HG02840 (cell line): ENCODE measurements around the gene GPAM.
"Not testable (repeated sequence)": the region's sequence is repeated elsewhere in the genome, so short reads cannot be mapped to it uniquely, and the experiment has no call there.

Experiments
- ATAC-seq: cut with Tn5 transposase; IDR thresholded peaks from one replicate; pipeline ENCODE4 v1.9.1; 2021; ENCODE audit warnings: mild to moderate bottlenecking, moderate library complexity, moderate number of reproducible peaks; ENCODE audit not compliant: unreplicated experiment, low FRiP score

Gene GPAM

DNA sequence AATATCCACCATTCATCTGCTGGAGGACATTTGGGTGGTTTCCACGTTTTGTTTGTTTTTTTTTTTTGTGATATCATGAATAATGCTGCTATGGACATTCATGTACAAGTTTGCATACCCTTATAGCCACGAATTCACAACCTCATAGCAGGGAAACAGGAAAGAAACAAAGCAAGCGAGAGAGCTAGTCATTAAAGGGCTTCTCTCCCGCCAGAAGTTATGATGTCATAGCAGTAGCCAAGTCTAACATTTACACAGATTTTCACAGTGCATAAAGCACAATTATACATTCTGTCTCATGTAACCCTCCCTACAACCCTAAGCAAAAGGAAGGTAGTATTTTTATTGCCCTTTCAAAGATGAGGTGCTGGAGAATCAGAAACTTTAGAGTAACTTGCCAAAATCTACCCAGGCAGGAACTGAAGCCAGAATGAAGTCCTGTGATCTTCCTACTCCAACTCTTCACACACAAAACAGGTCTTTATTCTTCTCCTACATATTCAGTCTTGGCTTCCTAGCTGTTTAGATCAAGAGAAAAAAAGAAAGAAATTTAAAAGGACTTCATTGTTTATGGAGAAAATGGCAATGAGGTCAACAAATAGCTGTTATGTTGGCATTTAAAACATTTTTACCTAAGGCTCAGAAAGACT is 33.9 kb upstream of the GPAM start:
- ATAC-seq: no peak

DNA sequence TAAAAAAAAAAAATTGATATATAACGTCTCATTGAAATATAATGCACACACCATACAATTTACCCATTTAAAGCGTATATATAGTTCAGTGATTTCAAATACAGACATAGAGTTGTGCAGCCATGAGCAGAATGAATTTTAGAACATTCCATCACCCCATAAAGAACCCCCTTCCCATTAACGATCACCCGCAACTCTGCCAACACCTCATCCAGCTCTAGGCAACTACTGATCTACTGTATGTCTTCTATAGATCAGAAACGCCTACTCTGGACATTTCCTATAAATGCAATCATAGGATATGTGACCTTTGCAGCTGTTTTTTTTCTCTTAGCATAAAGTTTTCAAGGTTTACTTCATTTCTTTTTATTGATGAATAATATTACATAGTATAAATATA is 33.4 kb upstream of the GPAM start:
- no peak for ATAC-seq

DNA sequence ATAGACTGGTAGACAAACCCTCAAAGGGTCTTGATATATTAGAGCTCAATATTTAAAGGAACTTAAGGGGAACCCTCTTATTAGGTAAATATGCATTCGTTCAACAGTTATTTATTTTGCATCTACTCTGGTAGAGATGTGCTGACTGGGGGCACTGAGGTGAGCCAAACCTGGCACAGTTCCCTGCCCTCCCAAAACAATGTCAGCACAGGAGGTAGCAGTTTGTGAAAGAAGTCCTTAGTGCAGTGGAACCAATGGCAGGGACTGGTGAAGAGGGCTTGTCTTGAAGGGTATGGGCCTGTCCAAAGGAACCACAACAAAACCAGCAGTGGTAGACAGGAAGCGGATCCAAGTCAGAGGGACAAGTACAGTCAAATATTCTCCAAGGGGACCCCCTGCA is 32.6 kb upstream of the GPAM start:
- no peak for ATAC-seq

DNA sequence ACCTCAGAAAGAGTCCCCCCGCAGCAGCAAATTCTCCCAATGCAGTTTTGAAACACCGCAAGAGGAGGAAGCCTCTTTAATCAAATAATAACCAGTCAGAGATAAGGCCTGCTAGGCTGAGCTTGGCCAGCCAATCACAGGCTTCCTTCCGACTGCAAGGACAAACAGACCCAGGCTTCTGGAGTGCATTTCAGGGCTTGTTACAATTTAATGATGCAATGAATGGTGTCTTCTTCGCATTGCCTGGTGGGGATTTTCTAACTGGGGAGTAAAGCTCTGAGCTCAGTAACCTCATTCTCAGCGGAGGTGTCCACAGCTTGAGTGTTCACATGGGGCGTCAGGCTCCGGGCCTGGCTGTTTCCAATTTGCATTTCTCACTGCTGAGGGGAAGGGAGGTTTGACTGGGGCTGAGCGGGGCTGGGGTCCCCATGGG is 31.8 kb upstream of the GPAM start:
- ATAC-seq: no peak

DNA sequence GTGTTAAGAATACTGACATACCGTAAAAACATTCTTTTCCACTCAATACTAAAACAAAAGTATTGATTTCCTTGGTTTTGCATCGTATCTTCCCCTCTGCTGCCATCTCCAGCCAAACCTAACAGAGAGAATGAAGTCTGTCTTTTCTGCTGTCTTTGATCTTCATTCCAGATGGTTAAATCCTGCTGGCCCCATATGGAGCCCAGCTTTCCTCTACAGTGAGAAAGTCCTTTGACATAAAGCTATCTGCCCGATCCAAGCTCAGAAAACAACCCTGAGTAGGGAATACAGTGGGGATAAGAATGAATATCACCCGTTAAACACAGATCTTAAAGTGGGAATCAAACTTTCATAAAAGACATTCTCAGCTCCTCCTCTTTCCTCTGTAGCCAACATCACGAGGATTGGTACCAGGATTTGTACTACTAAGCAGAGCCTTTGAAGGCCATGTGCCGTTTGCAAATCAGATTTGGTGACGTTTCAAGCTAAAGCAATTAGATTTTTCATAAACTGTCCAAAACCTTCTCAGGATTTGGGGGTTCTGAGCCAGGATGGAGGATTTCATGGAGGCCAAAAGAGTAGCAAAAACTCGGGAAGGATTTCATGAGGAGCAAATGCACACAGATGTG is 30.8 kb upstream of the GPAM start:
- ATAC-seq: no peak

DNA sequence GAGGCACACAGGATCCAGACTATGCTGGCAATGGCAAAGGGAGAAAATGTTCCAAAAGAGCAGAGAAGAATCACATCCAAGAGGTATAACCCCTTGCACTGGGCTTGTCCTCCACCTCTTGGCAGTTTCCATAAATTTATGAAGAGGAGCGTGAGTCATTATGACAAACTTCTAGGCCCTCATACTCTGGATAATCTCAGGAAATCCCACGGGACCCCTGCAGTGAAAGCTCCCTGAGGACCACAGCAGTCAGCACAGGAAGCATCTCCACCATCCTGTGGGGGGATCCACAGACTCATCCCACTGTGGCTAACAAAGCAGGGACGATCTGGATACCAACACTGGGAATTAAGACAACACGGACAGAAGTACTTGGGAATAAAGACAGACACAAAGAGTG is 30.3 kb upstream of the GPAM start:
- ATAC-seq: no peak

DNA sequence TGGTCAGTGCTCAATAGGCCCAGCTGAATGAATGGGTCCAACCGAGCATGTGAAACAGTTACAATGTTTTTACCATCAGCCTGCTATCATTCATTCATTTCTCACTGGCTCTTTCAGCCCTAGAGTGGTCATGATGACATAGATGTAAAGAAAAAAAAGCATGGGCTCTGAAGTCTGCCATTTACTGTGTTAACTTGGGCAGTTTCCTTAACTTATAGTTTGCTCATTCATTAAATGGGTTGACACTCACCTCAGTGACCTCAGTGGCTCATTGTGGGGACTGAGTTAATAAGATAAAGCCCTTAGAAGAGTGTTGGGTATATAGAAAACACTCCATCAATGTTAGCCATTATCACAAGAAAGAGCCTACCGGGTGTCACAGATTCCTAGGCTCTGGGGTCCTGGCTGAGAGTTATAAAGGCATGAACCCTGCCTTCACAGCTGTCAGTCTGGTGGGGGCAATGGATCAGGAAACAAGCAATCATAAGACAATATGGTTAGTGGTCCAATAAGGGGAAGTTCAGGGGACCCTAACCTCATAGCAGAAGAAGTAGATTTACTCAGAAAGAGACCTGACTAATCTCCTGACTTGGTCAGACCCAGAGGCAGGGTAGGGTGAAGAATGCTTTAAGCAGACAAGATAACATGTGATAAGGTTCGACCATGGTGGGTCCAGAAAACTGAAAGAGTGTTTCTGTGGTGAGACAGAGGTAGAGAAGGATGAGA is 29.7 kb upstream of the GPAM start:
- ATAC-seq: peak; percentile 46

DNA sequence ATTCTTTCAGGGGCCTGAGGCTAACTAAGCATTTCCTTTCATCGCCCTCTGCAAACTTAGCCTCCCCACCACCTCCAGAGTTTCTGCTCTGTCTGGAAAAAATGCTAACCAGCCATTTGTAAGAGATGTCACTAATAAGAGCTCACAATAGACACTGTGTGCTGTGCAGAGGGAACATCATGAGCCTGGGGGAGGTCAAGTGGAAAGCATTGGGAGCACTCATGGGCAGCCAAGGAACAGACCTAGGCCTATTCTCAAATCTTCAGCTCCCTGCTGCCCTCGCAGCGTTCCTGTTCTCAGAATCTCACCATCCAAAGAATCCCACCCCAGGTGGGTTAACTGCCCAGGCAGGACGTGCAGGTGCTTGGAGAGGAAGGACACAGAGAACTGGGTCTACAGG is 27.1 kb upstream of the GPAM start:
- no peak for ATAC-seq

DNA sequence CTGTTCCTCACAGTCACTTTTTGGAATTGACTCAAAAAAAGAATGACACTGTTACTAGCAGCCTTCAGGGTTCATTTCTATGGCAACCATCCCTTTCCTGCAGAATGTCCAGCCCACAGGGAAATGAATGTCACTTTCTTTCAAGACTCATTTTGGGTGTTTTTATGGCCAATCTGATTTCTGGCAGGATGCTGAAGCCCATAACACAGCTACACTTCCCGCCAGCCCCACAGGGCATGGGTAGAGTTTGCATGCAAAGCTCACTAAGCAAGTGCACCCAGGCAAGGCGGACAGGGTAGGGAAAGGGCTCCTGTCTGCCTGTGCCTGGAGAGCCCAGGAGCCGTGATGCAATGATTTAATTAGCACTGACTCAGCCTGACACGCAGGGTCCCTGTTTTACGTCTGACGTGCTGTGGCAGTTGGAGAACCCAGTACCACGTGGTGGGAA is 26.1 kb upstream of the GPAM start:
- no peak for ATAC-seq

DNA sequence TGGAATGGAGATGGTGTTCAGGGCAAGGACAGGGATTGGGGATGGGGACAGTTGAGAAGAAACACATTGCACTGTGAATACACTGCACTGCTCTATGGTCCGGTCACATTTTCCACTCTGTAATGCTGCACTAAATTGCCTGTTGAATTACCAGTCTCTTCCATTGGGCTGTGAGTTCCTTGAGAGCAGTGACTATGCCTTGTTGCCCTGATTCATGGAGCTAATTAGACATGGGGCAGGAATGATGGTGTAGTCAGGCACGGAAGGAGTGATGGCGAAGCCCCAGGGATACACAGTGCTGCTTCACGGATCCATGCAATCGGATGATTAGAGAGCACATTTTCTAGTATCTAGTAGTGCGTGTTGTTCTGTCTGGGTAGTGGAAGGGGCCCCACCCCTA is 25.4 kb upstream of the GPAM start:
- ATAC-seq: no peak

DNA sequence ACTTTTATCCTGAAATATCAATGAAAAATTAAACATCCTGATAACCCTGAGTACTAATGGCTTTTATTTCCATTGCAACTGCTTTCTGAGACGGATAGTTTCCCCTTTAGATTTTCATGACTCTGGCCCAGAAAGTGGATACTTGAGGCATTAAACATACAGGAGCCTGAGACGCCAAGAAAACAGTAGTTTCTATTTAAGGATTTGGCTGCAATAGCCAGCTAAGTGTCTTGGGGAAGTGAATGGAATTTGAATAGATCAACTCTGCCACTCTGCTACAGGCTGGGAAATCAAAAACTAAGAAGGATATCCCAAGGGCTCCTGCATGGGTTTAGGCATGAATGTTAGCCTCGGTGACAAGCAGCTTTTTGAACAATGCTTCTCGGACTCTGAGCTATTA is 24.7 kb upstream of the GPAM start:
- no peak for ATAC-seq

DNA sequence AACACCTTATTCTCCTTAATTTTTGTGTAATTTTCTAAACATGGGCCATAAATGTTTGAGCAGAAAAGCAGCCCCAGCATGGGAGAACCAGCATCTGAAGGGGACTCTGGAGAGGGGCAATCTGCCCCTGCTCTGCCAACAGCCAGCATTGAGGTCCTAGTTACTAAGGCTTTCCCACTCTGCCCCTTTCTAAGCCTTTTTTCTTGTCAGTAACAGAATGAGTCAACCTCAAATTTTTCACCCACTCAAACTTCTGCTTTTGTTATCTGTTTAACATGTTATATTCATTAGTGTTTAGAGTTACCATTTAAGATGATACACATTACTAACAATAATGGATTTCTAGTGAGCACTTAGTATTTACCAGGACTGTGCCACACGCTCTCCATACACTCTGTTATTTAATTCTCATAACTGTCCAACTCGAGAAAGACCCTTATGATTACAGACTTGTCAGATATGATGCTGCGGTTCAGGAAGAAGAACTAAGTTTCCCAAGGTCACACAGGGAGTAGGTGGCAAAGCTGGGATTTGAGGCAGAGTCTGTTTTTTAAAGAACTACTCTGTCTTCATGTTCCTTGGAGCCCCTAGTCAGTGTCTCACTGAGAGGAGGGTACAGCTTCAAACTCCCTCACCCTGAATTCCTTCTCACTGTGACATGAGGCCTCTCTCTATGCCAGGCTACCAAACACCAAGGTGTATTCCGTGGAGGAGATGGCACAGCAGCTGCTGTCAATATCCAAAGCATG is 19.9 kb upstream of the GPAM start:
- ATAC-seq: peak; percentile 50

DNA sequence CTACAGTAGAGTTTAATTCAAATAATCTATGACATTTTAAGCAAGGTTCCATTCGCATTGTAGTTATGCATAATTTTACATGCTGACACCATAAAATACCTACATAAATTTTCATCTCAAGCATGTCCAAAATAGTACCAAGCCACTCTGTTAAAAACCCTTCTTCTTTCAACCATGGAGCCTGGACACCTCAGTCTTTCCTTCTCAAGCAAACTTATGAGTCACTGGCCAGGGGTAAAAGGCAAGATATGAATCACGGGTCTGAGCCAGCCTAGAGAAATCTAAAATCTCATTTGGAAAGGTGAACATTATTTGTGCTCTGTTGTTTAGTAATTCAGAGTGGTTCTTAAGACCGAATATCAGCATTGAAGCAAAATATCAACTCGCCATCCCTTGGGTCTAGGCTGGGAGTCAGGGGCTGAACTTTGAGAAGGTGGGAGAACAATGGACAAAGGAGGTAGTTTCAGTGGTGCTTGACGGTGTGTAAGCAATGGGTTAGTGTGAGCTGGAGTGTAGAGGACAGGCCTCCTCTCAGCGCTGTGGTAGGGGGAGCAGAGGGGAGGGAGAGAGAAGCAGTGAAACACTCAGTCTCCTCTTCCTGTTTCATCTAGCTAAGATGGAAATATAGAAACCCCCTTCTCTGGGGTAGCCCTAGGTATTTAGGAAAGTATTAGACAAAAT is 19.1 kb upstream of the GPAM start:
- ATAC-seq: peak; percentile 87

DNA sequence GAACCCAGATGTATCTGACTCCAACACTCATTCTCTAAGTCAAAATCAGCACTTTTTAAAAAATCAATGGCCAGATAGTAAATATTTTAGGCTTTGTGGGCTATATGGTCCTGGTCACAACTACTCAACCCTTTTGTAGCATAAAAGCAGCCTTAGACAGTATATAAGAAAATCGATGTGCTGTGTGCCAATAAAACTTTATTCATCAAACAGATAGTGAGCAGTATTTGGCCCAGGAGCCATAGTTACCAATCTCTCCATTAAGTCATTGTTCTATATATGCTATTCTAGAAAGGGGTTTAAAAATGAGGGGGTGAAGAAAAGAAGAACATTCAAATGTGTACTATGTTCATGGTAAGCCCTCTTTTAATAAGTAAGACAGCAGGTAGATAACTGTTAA is 18.5 kb upstream of the GPAM start:
- ATAC-seq: no peak

DNA sequence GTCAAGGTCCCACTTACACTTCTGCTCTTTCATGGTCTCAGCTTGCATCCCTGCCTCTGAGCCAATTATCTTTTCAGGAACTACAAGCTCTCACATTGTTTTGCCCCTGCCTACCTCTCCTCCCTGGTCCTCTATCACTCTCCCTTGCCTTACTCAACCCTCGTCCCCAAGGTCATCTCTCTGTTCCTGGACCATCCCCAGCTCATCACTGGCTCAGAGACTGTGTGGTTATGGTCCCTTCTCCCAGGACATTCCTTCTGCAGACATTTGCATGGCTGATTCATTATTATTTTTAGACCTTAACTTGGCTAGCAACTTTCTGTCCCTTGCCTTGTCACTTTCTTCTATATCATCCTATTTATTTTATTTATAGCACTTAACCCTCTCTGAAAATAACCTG is 17.8 kb upstream of the GPAM start:
- no peak for ATAC-seq

DNA sequence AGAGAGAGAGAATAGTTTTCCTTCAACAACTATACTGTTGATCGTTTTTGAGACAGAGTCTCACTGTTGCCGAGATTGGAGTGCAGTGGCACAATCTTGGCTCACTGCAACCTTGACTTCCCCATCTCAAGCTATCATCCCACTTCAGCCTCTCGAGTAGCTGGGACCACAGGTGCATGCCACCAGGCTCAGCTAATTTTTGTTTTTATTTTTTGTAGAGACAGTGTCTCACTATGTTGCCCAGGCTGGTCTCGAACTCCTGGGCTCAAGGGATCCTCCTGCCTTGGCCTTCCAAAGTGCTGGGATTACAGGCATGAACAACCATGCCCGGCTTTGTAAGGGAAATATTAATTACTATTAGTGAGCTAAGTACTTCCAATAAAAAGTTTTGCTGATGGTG is 16.7 kb upstream of the GPAM start:
- ATAC-seq: not testable (repeated sequence)

DNA sequence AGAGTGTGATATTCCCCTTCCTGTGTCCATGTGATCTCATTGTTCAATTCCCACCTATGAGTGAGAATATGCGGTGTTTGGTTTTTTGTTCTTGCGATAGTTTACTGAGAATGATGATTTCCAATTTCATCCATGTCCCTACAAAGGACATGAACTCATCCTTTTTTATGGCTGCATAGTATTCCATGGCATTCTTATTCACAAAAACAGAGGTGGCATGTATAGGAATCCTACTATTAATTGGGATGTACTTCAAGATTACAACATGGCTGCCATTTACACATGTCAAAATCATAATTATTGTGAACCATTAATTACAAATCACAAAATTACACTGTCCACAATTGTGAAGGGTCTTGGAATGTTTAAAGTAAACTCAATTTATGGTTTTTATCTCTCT is 14.1 kb upstream of the GPAM start:
- ATAC-seq: not testable (repeated sequence)

DNA sequence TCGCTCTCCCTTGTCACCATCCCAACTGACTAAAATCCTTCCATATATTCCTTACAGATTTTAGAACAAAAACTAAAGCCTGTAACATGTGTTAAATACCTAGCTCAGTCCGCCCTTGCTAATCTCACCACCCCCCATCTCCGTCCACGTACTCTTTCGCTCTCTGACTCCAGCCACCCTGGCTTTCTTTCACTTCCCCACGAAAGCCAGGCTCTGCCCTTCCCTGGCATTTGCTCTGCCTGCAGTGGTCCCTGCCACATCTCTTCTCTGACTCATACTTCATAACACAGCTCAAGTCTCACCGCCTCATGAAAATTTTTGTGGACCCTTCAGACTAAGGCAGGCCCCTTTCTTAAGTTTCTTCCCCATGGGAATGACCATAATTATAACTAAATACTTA is 11.7 kb upstream of the GPAM start:
- ATAC-seq: no peak

DNA sequence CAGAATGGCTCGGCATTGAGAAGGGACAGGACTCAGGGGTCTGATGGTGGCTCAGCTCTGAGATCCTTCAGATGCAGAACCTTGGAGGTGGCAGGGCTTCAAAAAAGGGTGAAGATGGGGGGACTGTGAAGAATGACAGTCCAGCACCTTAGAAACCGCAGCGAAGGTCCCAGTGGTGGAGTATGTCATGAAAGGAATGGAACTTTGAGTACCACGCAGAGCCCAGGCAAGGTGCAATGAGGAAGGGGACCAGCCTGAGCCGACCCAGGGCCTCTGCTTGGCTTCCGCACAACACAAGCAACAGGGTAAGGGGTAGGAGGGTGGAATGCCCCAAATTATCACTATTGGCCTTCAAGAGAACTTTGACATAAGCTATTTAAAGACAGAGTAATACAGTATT is 8.2 kb upstream of the GPAM start:
- no peak for ATAC-seq

DNA sequence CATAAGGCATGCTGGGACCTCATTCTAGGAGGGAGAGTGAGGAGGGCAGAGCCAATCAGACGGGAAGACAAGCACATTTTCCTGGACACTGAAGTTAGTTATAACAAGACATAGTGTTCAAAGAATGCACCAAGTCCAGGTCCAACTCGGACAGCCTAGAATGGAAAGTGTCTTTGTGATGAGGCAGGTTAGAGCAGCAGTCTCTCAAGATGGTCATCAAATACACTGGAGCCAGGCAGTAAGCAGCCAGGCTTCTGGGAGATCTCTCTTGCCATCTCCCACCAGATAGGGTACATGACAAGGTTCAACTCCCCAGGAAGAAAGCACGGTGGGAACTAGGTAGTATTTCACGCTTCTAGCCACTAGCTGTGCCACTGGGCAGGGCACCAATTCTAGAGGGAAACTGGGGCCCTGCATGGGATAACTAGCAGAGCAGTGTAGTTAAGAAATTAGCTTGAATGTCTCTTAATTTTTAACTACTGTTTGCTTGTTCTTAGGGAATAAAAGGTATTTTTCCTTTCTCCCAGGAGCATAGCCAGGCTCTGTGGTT is 7.6 kb upstream of the GPAM start:
- no peak for ATAC-seq
